Kidney (tissue), 14 donors: ENCODE data around the gene SPATA17. TPM values are rescaled to one million over a fixed set of nuclear protein-coding genes. Genes with fewer than 3 reads are reported as not detected.

ENCODE experiments used
- DNase-seq, 5 donors: peaks; one replicate each; pipeline ENCODE4 v3.0.0-alpha.2; 2013 to 2020
- FAIRE-seq: peaks from 2 replicates; lab custom pipeline; 2012; peaks lifted over from hg19 to GRCh38; lab: Jason Lieb, UNC
- H3K27ac ChIP-seq, 2 donors: one replicate each; pipeline ENCODE4 v1.7.0; 2013; ENCODE audit warnings: low read depth in 2 of 2, low read length in 2 of 2, inconsistent platforms in 1 of 2
- H3K27me3 ChIP-seq: one replicate; pipeline ENCODE4 v1.7.1; 2013; ENCODE audit warnings: low read length, inconsistent platforms; ENCODE audit not compliant: control insufficient read depth, insufficient read depth
- H3K36me3 ChIP-seq, 3 donors: one replicate each; pipeline versions ENCODE4 v1.7.0 to v1.7.1; 2013; ENCODE audit warnings: low read length in 3 of 3, control low read depth in 1 of 3, inconsistent platforms in 1 of 3; ENCODE audit not compliant: insufficient read depth in 3 of 3, control insufficient read depth in 2 of 3
- H3K4me1 ChIP-seq, 3 donors: one replicate each; pipeline versions ENCODE4 v1.7.0 to v1.7.1; 2013; ENCODE audit warnings: low read length in 3 of 3, inconsistent platforms in 1 of 3, low read depth in 1 of 3; ENCODE audit not compliant: control insufficient read depth in 2 of 3, insufficient read depth in 2 of 3
- H3K4me3 ChIP-seq, 3 donors: one replicate each; pipeline versions ENCODE4 v1.7.0 to v1.8.1; 2013; ENCODE audit warnings: low read length in 3 of 3, control low read depth in 1 of 3, inconsistent platforms in 1 of 3
- H3K9ac ChIP-seq, 3 donors: one replicate each; pipeline versions ENCODE4 v1.7.0 to v1.7.1; 2013; ENCODE audit warnings: low read length in 3 of 3, control low read depth in 1 of 3, inconsistent platforms in 1 of 3
- H3K9me3 ChIP-seq, 3 donors: one replicate each; pipeline versions ENCODE4 v1.7.0 to v1.7.1; 2013; ENCODE audit warnings: low read length in 3 of 3, control low read depth in 1 of 3, inconsistent platforms in 1 of 3; ENCODE audit not compliant: control insufficient read depth in 2 of 3, insufficient read depth in 1 of 3
- intact Hi-C: fragments of 100-400 bp; cut with DNase I; formaldehyde crosslinking; loops from one replicate; pipeline ENCODE4 v1.11.1; 2022
- polyA plus RNA-seq: library from polyadenylated mRNA; stranded (reverse); fragments of 350-450 nt; fragmentation: Illumina TruSeq; extraction: RNeasy Lipid Tissue Mini Kit (QIAGEN cat#74804); gene quantifications from one replicate; pipeline ENCODE4 v1.2.3, GENCODE V29; 2014; ENCODE audit warnings: low read depth, low replicate concordance; ENCODE audit not compliant: insufficient read depth
- total RNA-seq: library from RNA; stranded (reverse); fragmentation: NEBNext Ultra II Directional; extraction: Animal tissue kit (Norgen Biotek cat#: 25700); gene quantifications from one replicate; pipeline ENCODE4 v1.2.1, GENCODE V29; 2021
- TF ChIP-seq, protein P1 (sequence below): IDR thresholded peaks from 3 replicates; pipeline ENCODE4 v1.5.1; 2012; ENCODE audit warnings: mild to moderate bottlenecking, moderate library complexity, borderline replicate concordance; ENCODE audit not compliant: insufficient read depth; ENCODE audit errors: extremely low read depth
- donor health status: control.
- donor health status: control.
- donor health status: control.
- donor health status: control.
- donor health status: control.
- donor health status: DM: yes; HTN: yes; CAD: no.
- donor health status: Normal renal cell carcinoma (clear cell type).

Gene SPATA17
- total and polyA plus RNA-seq, 2 donors from 2014 or later: 5.7 to 7.1 TPM

DNA sequence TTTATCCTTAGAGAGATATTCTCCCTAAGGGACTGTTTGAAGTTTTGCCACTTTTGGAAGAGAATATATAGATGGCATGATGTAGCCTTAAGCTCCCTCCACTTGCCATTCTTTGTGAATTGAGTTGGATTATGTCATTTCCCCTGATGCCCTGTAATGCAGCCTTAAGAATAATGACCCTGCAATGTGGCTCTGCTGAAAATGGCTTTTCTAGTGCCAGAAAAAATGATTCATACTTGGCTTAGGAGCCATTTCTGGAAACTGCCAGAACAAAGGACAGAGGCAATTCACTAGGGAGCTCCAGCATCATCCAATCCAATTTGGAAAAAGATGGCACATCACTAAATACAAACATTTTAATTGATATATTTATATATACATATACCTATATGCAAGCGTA is 265.3 kb downstream of the SPATA17 start:
- Histone ChIP-seq H3K27me3 (no peaks in the 10 kb centered on the region), H3K4me1 (no peaks in the 10 kb centered on the region), H3K36me3 (no peaks in the 10 kb centered on the region), H3K9me3 (no peaks in the 10 kb centered on the region), H3K4me3 (no peak overlapping the region), H3K27ac (no peak overlapping the region), H3K9ac (no peak overlapping the region)
- intact Hi-C loops: no loop called here
- no peak for FAIRE-seq
- TF ChIP-seq, protein P1, sequence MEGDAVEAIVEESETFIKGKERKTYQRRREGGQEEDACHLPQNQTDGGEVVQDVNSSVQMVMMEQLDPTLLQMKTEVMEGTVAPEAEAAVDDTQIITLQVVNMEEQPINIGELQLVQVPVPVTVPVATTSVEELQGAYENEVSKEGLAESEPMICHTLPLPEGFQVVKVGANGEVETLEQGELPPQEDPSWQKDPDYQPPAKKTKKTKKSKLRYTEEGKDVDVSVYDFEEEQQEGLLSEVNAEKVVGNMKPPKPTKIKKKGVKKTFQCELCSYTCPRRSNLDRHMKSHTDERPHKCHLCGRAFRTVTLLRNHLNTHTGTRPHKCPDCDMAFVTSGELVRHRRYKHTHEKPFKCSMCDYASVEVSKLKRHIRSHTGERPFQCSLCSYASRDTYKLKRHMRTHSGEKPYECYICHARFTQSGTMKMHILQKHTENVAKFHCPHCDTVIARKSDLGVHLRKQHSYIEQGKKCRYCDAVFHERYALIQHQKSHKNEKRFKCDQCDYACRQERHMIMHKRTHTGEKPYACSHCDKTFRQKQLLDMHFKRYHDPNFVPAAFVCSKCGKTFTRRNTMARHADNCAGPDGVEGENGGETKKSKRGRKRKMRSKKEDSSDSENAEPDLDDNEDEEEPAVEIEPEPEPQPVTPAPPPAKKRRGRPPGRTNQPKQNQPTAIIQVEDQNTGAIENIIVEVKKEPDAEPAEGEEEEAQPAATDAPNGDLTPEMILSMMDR: no peak
- no peak for DNase-seq

DNA sequence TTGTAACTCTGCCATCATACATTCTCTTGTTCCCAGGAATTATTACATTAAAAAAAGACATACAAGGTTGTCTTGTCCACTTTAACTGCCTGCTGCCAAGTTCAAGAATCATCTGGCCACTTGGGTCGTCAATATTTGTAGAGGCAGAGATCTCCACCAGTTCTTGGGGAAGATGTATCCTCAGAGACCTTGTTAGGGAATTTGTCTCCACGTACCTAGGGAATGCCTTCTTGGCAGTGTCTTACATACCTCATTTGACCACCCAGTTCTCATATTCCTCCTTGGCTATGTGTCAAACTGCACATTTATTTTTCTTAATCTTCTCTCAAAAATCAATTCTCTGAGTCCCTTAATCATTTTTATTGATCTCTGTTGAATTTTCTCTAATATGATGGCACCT is 266.0 kb downstream of the SPATA17 start:
- DNase-seq: no peak
- Histone ChIP-seq H3K9me3 (no peaks in the 10 kb centered on the region), H3K27ac (no peak overlapping the region), H3K9ac (no peak overlapping the region), H3K36me3 (no peaks in the 10 kb centered on the region), H3K4me3 (no peak overlapping the region), H3K4me1 (no peaks in the 10 kb centered on the region), H3K27me3 (no peaks in the 10 kb centered on the region)
- FAIRE-seq: no peak
- TF ChIP-seq, protein P1: no peak
- intact Hi-C loops: no loop called here

DNA sequence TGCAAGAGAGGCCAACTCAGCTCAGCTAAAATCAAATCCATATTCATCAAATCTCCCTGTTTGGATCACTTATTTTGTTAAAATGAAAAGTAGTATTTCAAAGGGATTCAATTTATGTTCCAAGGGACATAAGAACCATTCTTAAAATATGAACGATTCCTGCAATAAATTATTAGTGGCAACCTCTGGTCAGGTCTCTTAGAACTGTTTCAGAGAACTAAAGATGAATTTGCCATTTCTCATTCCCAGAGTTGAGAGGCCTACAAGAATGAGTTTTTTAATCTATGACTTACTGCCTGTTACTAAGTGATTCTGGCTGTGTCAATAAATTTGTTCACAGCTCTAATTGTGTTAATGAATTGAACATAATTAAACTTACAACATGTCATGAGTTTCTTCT is 268.5 kb downstream of the SPATA17 start:
- TF ChIP-seq, protein P1: no peak
- Histone ChIP-seq H3K9ac (no peak overlapping the region), H3K27ac (no peak overlapping the region), H3K4me3 (no peak overlapping the region), H3K4me1 (no peaks in the 10 kb centered on the region), H3K27me3 (no peaks in the 10 kb centered on the region), H3K36me3 (no peaks in the 10 kb centered on the region), H3K9me3 (no peaks in the 10 kb centered on the region)
- intact Hi-C loops: no loop called here
- FAIRE-seq: no peak
- DNase-seq: no peak

DNA sequence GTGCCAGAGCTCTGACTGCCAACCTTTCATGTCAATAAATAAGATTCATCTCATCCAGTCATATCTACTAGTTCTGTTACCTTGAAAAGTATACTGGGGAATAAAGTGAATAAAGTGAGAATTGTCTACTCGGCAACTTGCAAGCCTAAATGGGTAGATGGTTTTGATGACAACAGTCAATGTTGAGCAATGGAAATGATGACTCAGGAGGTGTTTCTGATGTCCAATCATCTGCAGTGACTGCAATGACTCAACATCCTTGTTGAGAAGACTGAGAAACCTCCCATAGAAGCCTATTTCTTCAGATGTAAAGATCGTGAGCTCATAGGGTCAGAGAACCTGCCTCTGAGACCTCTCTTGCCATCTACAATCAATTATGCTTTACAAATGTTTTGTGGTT is 276.4 kb downstream of the SPATA17 start:
- no peak for DNase-seq
- no peak overlapping the region for H3K9ac ChIP-seq
- H3K27ac ChIP-seq: no peak overlapping the region
- TF ChIP-seq, protein P1: no peak
- no peaks in the 10 kb centered on the region for H3K36me3 ChIP-seq
- no peak overlapping the region for H3K4me3 ChIP-seq
- FAIRE-seq: no peak
- intact Hi-C loops: no loop called here
- H3K4me1 ChIP-seq: no peaks in the 10 kb centered on the region
- H3K9me3 ChIP-seq: no peaks in the 10 kb centered on the region
- H3K27me3 ChIP-seq: no peaks in the 10 kb centered on the region
